IMR-90 (cell line): ENCODE measurements around the gene CDC45. TPM values are rescaled to one million over a fixed set of nuclear protein-coding genes. Genes with fewer than 3 reads are reported as not detected.

Experiments
- ATAC-seq: fragments of 200-7000 bp; cut with Tn5 transposase; 2 replicates; pipeline ENCODE4 v1.9.1; 2020; ENCODE audit warnings: low read depth, mild to moderate bottlenecking, moderate library complexity
- BruUV-seq: library from RNA; stranded (reverse); fragments of 400-500 nt; replicated peaks from 2 replicates; lab custom pipeline; 2021; lab: Mats Ljungman, UMichigan
- CTCF ChIA-PET: fragments of 300-600 bp; formaldehyde crosslinking; extraction: SDS; loops from one replicate; lab custom pipeline; 2021; ENCODE audit warnings: antibody characterized with exemption; lab: Yijun Ruan, JAX
- POLR2A ChIA-PET: fragments of 300-600 bp; sonication (Branson Sonifier 250); formaldehyde crosslinking; loops from one replicate; lab custom pipeline; 2022; ENCODE audit warnings: antibody characterized with exemption; ENCODE audit not compliant: unreplicated experiment; lab: Charles Lee
- DNase-seq: peaks from one replicate; pipeline ENCODE4 v3.0.0; 2013
- H2AFZ ChIP-seq: replicated peaks from 2 replicates; pipeline ENCODE3; 2013; ENCODE audit warnings: low read length, mild to moderate bottlenecking; ENCODE audit not compliant: poor library complexity
- H2AK5ac ChIP-seq: 2 replicates; pipeline ENCODE4 v1.6.1; 2013; ENCODE audit warnings: low read depth, low read length, inconsistent platforms
- H2AK9ac ChIP-seq: replicated peaks from 2 replicates; pipeline ENCODE3; 2013; ENCODE audit warnings: mild to moderate bottlenecking, low read depth, low read length, moderate library complexity; ENCODE audit not compliant: poor library complexity
- H2BK120ac ChIP-seq: 2 replicates; pipeline ENCODE4 v1.6.1; 2013; ENCODE audit warnings: low read depth, low read length, inconsistent platforms
- H2BK15ac ChIP-seq: 3 replicates; pipeline ENCODE4 v1.6.1; 2013; ENCODE audit warnings: low read depth, low read length, inconsistent platforms
- H2BK20ac ChIP-seq: 2 replicates; pipeline ENCODE4 v1.6.1; 2013; ENCODE audit warnings: low read depth, mild to moderate bottlenecking, inconsistent platforms, low read length, moderate library complexity
- H2BK5ac ChIP-seq: 2 replicates; pipeline ENCODE4 v1.6.1; 2013; ENCODE audit warnings: mild to moderate bottlenecking, low read depth, low read length, inconsistent platforms; ENCODE audit not compliant: poor library complexity, severe bottlenecking
- H3K14ac ChIP-seq: replicated peaks from 2 replicates; pipeline ENCODE4 v1.6.1; 2013; ENCODE audit warnings: low read depth, low read length, inconsistent platforms
- H3K18ac ChIP-seq: 2 replicates; pipeline ENCODE4 v1.6.1; 2013; ENCODE audit warnings: low read depth, low read length, control low read depth
- H3K23ac ChIP-seq: 2 replicates; pipeline ENCODE4 v1.6.1; 2013; ENCODE audit warnings: low read depth, low read length, inconsistent platforms
- H3K27ac ChIP-seq: 2 replicates; pipeline ENCODE4 v1.5.1; 2013; ENCODE audit warnings: mild to moderate bottlenecking, control low read depth, low read length; ENCODE audit not compliant: insufficient read depth
- H3K27me3 ChIP-seq: 2 replicates; pipeline ENCODE4 v1.6.1; 2013; ENCODE audit warnings: low read length; ENCODE audit not compliant: control insufficient read depth, insufficient read depth
- H3K36me3 ChIP-seq: 2 replicates; pipeline ENCODE4 v1.6.1; 2013; ENCODE audit warnings: low read length, mixed read lengths; ENCODE audit not compliant: control insufficient read depth, insufficient read depth
- H3K4ac ChIP-seq: 2 replicates; pipeline ENCODE4 v1.6.1; 2013; ENCODE audit warnings: low read depth, low read length, inconsistent platforms
- H3K4me1 ChIP-seq: 2 replicates; pipeline ENCODE4 v1.6.1; 2013; ENCODE audit warnings: low read length, mixed read lengths; ENCODE audit not compliant: control insufficient read depth, insufficient read depth
- H3K4me2 ChIP-seq: 2 replicates; pipeline ENCODE4 v1.6.1; 2013; ENCODE audit warnings: low read depth, mild to moderate bottlenecking, control low read depth, low read length, moderate library complexity
- H3K4me3 ChIP-seq: 2 replicates; pipeline ENCODE4 v1.5.1; 2013; ENCODE audit warnings: low read depth, mild to moderate bottlenecking, control low read depth, low read length, moderate library complexity; ENCODE audit not compliant: insufficient read depth
- H3K56ac ChIP-seq: 2 replicates; pipeline ENCODE4 v1.6.1; 2013; ENCODE audit warnings: low read length, inconsistent platforms; ENCODE audit not compliant: insufficient read depth; ENCODE audit errors: extremely low read depth
- H3K79me1 ChIP-seq, 2 experiments: 2 replicates each; pipeline ENCODE4 v1.6.1; 2013; ENCODE audit warnings: low read length in 2 of 2, inconsistent platforms in 1 of 2, low read depth in 1 of 2
- H3K9ac ChIP-seq: 2 replicates; pipeline ENCODE4 v1.6.1; 2013; ENCODE audit warnings: low read depth, low read length, control low read depth
- H3K9me1 ChIP-seq: 2 replicates; pipeline ENCODE4 v1.6.1; 2013; ENCODE audit warnings: low read length, inconsistent platforms; ENCODE audit not compliant: insufficient read depth
- H3K9me3 ChIP-seq: 2 replicates; pipeline ENCODE4 v1.6.1; 2013; ENCODE audit warnings: low read length; ENCODE audit not compliant: control insufficient read depth, insufficient read depth
- H4K20me1 ChIP-seq: 2 replicates; pipeline ENCODE4 v1.6.1; 2013; ENCODE audit warnings: low read length, inconsistent platforms; ENCODE audit not compliant: insufficient read depth
- H4K5ac ChIP-seq: 2 replicates; pipeline ENCODE4 v1.6.1; 2013; ENCODE audit warnings: mild to moderate bottlenecking, low read depth, low read length, control low read depth
- H4K8ac ChIP-seq, 2 experiments: 2 replicates each; pipeline ENCODE4 v1.6.1; 2013; ENCODE audit warnings: low read depth in 2 of 2, low read length in 2 of 2, control low read depth in 1 of 2, inconsistent platforms in 1 of 2
- H4K91ac ChIP-seq: 2 replicates; pipeline ENCODE4 v1.6.1; 2013; ENCODE audit warnings: low read depth, low read length, inconsistent platforms; ENCODE audit not compliant: insufficient read depth
- CHD1 ChIP-seq: IDR thresholded peaks from 2 replicates; pipeline ENCODE4 v1.6.1; 2012; ENCODE audit warnings: low read depth, low read length, improper control_type of control experiment
- RAD21 ChIP-seq: IDR thresholded peaks from 2 replicates; pipeline ENCODE4 v1.6.1; 2012; ENCODE audit warnings: low read length, improper control_type of control experiment
- RFX5 ChIP-seq: IDR thresholded peaks from 2 replicates; pipeline ENCODE4 v1.8.0; 2012; ENCODE audit warnings: low read depth, mild to moderate bottlenecking, low read length, moderate library complexity
- SMC3 ChIP-seq: fragments of 150-350 bp; IDR thresholded peaks from 2 replicates; pipeline ENCODE4 v1.6.1; 2016; ENCODE audit warnings: low read depth, mild to moderate bottlenecking, antibody characterized with exemption, low read length, moderate library complexity
- WGBS, 2 experiments: methylation state at CpG; one replicate each; pipeline versions ENCODE4 v1.1.5 to v1.1.7; 2013; ENCODE audit warnings: missing lambda C conversion rate in 2 of 2; ENCODE audit not compliant: insufficient read length in 1 of 2; ENCODE audit errors: extremely low coverage in 2 of 2; 5-methylcytosine and 5-hydroxymethylcytosine counted together
- dilution Hi-C: fragments of 300-500 bp; cut with HindIII; formaldehyde crosslinking; loops from one replicate; pipeline ENCODE4 v1.14.3; 2018; ENCODE audit warnings: low sequenced_read_pairs; ENCODE audit not compliant: unreplicated experiment
- in situ Hi-C: fragments of 300-500 bp; cut with MboI; formaldehyde crosslinking; loops from 3 replicates; pipeline ENCODE4 v1.14.3; 2019; ENCODE audit warnings: low sequenced_read_pairs, inconsistent platforms, mixed read lengths
- intact Hi-C: fragments of 100-400 bp; cut with micrococcal nuclease; formaldehyde crosslinking; loops from 2 replicates; pipeline ENCODE4 v1.10.0; 2022
- polyA plus RNA-seq, 3 experiments: library from polyadenylated mRNA; depleted of rRNA; stranded (reverse); fragments of >200 nt; gene quantifications; 2 replicates each; pipeline ENCODE4 v1.2.3, GENCODE V29; 2012; ENCODE audit warnings: low replicate concordance in 1 of 3
- total RNA-seq: library from RNA; depleted of rRNA; stranded (reverse); fragments of >200 nt; gene quantifications from 2 replicates; pipeline ENCODE4 v1.2.3, GENCODE V29; 2012

CDC45 gene
- total and polyA plus RNA-seq, 2 of the 4 experiments (the other 2 are of a cell fraction): 22.7 to 44.6 TPM

DNA sequence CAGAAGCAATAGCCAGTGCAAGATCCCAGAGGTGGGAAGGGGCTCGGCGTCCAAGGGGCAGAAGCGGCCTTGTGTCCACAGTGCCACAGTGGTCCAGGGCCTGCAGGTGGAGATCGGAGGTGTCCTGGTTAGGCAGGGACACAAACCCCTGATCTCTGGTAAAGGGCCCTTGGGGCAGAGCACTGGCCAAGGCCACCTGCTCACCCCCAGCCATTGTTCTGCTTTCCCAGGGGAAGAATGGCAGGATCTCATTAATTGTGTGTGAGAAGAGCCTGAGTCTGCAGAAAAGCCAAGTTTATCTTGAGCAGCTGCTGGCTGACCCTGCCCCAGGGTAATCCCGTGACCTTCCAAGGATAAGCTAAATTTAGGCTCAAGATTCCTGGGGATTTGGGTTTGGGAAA is 47.6 kb downstream of the CDC45 start:
- no peak overlapping the region for H3K4me2 ChIP-seq
- H2BK5ac ChIP-seq: no peak overlapping the region
- no peak overlapping the region for H2AK9ac ChIP-seq
- peaks cover 4% of the 10 kb centered on the region; the same call in 1 of the 2 replicates for H4K20me1 ChIP-seq
- H4K91ac ChIP-seq: no peak overlapping the region
- in situ Hi-C loops (no loop called here), dilution Hi-C loops (no loop called here), intact Hi-C loops (no loop called here)
- no peak overlapping the region for H3K4ac ChIP-seq
- no peaks in the 10 kb centered on the region for H3K36me3 ChIP-seq
- H3K9me1 ChIP-seq: no peaks in the 10 kb centered on the region
- no peak overlapping the region for H3K14ac ChIP-seq
- H4K5ac ChIP-seq: no peak overlapping the region
- H3K27me3 ChIP-seq: peaks cover 19% of the 10 kb centered on the region
- no peak for TF ChIP-seq RAD21
- no peak for TF ChIP-seq CHD1
- TF ChIP-seq RFX5: no peak
- TF ChIP-seq SMC3: no peak
- no peak overlapping the region for H2BK20ac ChIP-seq
- H2BK120ac ChIP-seq: no peak overlapping the region
- H4K8ac ChIP-seq: no peak overlapping the region
- no TSS peak for BruUV-seq
- no peak overlapping the region for H3K4me3 ChIP-seq
- ChIA-PET CTCF (no interaction called here), POLR2A (no interaction called here)
- no peak overlapping the region for H3K23ac ChIP-seq
- WGBS, 2 experiments: 67% methylated on average over 1 of the region's 5 CpGs; no CpG with 5 or more reads in 1 of the 2 experiments
- no peak overlapping the region for H3K56ac ChIP-seq
- H3K4me1 ChIP-seq: no peaks in the 10 kb centered on the region; the same call in 1 of the 2 replicates
- H2AFZ ChIP-seq: no peak overlapping the region
- H2BK15ac ChIP-seq: no peak overlapping the region
- H3K79me1 ChIP-seq: no peaks in the 10 kb centered on the region
- ATAC-seq (no peak), DNase-seq (no peak)
- no peak overlapping the region for H2AK5ac ChIP-seq
- no peak overlapping the region for H3K27ac ChIP-seq
- H3K9me3 ChIP-seq: no peaks in the 10 kb centered on the region
- no peak overlapping the region for H3K9ac ChIP-seq
- H3K18ac ChIP-seq: no peak overlapping the region
